ENCODE measurements around the gene ARHGAP27. TPM values are rescaled to one million over a fixed set of nuclear protein-coding genes. Genes with fewer than 3 reads are reported as not detected.

Gene ARHGAP27
- total RNA-seq, 1 donor from 2014 or later = 27.1 TPM

DNA sequence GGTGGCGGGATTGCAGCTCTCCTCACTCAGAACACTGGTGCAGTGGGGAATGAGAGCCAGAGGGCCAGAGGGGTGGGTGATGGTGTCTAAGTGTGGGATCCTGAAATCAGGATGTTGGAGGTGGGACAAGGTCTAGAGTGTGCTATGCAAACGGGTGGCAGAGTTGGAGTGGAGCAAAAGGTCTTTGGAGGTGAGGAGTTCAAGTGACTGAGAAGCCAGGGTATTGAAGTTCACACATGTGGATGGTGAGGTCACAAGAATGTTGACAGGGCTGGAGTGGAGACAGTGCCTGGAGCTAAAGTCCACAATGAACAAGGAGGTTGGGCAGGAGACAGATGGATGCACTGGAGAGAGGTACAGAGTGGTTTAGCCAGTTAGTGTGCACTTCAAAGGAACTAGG, 77.6 kb downstream of the ARHGAP27 start:
- no peak for FAIRE-seq
- no peaks in the 10 kb centered on the region for H3K27me3 ChIP-seq (ENCODE audit: control insufficient read depth, insufficient read depth, low read length)
- H3K36me3 ChIP-seq (ENCODE audit: control insufficient read depth, insufficient read depth, low read length) = no peaks in the 10 kb centered on the region
- no peak for DNase-seq (ENCODE audit: low read depth)
- TF ChIP-seq, protein P1, sequence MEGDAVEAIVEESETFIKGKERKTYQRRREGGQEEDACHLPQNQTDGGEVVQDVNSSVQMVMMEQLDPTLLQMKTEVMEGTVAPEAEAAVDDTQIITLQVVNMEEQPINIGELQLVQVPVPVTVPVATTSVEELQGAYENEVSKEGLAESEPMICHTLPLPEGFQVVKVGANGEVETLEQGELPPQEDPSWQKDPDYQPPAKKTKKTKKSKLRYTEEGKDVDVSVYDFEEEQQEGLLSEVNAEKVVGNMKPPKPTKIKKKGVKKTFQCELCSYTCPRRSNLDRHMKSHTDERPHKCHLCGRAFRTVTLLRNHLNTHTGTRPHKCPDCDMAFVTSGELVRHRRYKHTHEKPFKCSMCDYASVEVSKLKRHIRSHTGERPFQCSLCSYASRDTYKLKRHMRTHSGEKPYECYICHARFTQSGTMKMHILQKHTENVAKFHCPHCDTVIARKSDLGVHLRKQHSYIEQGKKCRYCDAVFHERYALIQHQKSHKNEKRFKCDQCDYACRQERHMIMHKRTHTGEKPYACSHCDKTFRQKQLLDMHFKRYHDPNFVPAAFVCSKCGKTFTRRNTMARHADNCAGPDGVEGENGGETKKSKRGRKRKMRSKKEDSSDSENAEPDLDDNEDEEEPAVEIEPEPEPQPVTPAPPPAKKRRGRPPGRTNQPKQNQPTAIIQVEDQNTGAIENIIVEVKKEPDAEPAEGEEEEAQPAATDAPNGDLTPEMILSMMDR (IDR thresholded peaks at IDR 0.05; ENCODE audit: insufficient read depth, low read length, severe bottlenecking) = no peak
- no peak overlapping the region for H3K4me3 ChIP-seq (ENCODE audit: low read depth, low read length)

DNA sequence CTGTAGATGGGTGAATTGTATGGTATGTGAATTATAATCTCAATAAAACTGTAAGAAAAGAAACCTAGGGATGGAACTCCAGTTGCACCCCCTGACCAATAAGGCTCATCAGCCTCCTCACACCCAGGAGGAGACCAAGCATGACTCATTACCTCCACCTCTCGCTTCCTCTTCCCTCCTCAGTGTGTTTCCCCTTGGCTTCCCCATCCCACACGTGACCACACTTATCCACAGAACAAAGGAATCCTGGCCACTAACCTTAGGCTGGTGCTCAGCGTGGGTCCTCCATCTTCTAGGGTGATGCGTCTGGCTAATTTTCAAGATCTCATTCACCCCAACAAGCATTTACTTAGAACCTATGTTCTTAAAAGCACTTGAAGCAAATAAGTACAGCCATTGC, 79.6 kb downstream of the ARHGAP27 start:
- no peak overlapping the region for H3K4me3 ChIP-seq (ENCODE audit: low read depth, low read length)
- DNase-seq (ENCODE audit: low read depth) = no peak
- no peaks in the 10 kb centered on the region for H3K36me3 ChIP-seq (ENCODE audit: control insufficient read depth, insufficient read depth, low read length)
- no peak for FAIRE-seq
- TF ChIP-seq, protein P1 (IDR thresholded peaks at IDR 0.05; ENCODE audit: insufficient read depth, low read length, severe bottlenecking) = no peak
- no peaks in the 10 kb centered on the region for H3K27me3 ChIP-seq (ENCODE audit: control insufficient read depth, insufficient read depth, low read length)

DNA sequence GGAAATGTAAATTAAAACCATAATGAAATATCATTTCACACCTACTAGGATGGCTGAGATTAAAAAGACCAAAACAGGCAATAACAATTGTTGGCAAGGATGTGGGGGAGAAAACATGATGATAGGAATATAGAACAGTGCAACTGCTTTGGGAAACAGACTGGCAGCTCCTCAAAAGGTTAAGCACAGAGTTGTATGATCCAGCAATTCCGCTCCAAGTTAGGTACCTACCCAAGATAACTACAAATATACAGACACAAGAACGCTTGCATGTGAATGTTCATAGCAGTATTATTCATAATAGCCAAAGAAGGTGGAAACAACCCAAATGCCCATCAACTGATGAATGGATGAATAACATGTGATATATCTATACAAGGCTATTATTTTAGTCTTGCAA, 80.8 kb downstream of the ARHGAP27 start:
- no peak for FAIRE-seq
- Histone ChIP-seq H3K27me3 (ENCODE audit: control insufficient read depth, insufficient read depth, low read length) (no peaks in the 10 kb centered on the region), H3K36me3 (ENCODE audit: control insufficient read depth, insufficient read depth, low read length) (no peaks in the 10 kb centered on the region), H3K4me3 (ENCODE audit: low read depth, low read length) (no peak overlapping the region)
- no peak for DNase-seq (ENCODE audit: low read depth)
- TF ChIP-seq, protein P1 (IDR thresholded peaks at IDR 0.05; ENCODE audit: insufficient read depth, low read length, severe bottlenecking) = no peak

DNA sequence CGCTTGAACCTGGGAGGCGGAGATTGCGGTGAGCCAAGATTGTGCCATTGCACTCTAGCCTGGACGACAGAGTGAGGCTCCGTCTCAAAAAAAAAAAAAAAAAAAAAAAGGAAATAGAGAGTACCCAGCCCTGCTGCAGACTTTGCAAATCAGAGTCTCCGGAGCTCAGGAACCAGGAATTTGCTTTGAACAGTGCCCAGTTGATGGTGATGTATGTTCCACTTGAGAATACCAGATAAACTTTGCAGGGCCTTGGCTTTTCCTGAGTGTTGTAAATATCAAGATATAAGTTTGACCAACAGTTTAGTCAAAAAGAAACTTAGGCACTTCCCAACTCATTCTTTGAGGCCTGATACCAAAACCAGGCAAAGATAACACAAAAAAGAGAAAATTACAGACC, 85.2 kb downstream of the ARHGAP27 start:
- no peak for FAIRE-seq
- no peak overlapping the region for H3K4me3 ChIP-seq (ENCODE audit: low read depth, low read length)
- TF ChIP-seq, protein P1 (IDR thresholded peaks at IDR 0.05; ENCODE audit: insufficient read depth, low read length, severe bottlenecking) = no peak

DNA sequence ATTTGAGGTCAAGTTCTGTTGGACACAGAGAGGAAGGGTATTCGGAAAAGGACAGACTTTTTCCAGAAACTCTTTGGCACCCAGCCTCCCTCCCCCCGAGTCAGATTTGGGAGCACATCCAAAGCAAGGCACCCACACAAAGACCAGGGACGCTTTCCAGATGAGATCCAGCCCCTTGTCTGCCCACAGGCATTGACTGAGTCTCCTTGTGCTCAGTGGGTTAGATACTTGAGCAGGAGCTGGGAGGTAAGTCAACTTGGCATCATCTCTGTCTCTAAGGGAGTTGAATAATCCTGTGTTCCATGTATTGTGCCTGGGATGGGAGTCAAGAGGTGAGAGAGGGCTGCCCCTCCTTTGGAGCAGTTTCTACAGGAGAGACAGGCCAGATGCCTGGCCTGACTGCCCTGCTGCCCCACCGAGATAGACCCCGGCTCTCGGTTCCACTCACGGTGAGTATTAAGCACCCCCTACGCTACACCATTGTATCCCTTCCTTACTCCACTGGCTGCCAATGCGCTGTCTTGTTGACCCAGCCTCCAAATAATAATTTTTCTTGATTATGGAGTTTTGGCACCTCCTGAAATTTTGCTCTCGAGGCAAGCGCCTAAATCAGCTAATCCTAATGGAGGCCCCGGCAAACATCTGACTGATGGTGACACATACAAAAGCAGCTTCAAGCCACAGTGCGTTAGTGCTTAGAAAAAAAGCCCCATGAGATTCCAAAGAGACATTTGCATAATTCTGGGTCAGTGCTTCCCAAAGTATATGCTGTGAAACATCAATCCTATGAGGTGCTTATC, 86.3 kb downstream of the ARHGAP27 start:
- FAIRE-seq (no peak), DNase-seq (ENCODE audit: low read depth) (no peak)
- TF ChIP-seq, protein P1 (IDR thresholded peaks at IDR 0.05; ENCODE audit: insufficient read depth, low read length, severe bottlenecking) = no peak
- no peak overlapping the region for H3K4me3 ChIP-seq (ENCODE audit: low read depth, low read length)
- no peaks in the 10 kb centered on the region for H3K27me3 ChIP-seq (ENCODE audit: control insufficient read depth, insufficient read depth, low read length)
- no peaks in the 10 kb centered on the region for H3K36me3 ChIP-seq (ENCODE audit: control insufficient read depth, insufficient read depth, low read length)

More for the DNA sequence above, 85.2 kb downstream of the ARHGAP27 start:
- no peak for DNase-seq (ENCODE audit: low read depth)
- Histone ChIP-seq H3K36me3 (ENCODE audit: control insufficient read depth, insufficient read depth, low read length) (no peaks in the 10 kb centered on the region), H3K27me3 (ENCODE audit: control insufficient read depth, insufficient read depth, low read length) (no peaks in the 10 kb centered on the region)

Data from bronchial epithelial cell (primary cell).